CD4-positive, alpha-beta memory T cell (primary cell): ENCODE results near the gene NMT2. TPM values are rescaled to one million over a fixed set of nuclear protein-coding genes. Genes with fewer than 3 reads are reported as not detected.

Source experiments
- CTCF ChIA-PET: fragments of 350-600 bp; sonication (Branson Sonifier 250); formaldehyde crosslinking; loops from one replicate; lab custom pipeline; 2021; ENCODE audit warnings: inconsistent platforms; ENCODE audit not compliant: partially characterized antibody; lab: Charles Lee
- POLR2A ChIA-PET: fragments of 350-600 bp; sonication (Branson Sonifier 250); formaldehyde crosslinking; loops from one replicate; lab custom pipeline; 2021; ENCODE audit not compliant: partially characterized antibody; lab: Charles Lee
- DNase-seq, 5 donors: peaks; one replicate each; pipeline versions ENCODE4 v3.0.0 to v3.0.0-alpha.2; 2020 to 2022; ENCODE audit warnings: mixed read lengths in 1 of 5
- H3K27ac ChIP-seq: one replicate; pipeline ENCODE4 v1.7.0; 2013; ENCODE audit warnings: low read depth, low read length
- H3K27me3 ChIP-seq: 2 replicates; pipeline ENCODE4 v1.7.0; 2013; ENCODE audit warnings: mild to moderate bottlenecking, low read length, moderate library complexity; ENCODE audit not compliant: insufficient read depth
- H3K36me3 ChIP-seq: 2 replicates; pipeline ENCODE4 v1.7.0; 2013; ENCODE audit warnings: mild to moderate bottlenecking, low read length, moderate library complexity; ENCODE audit not compliant: insufficient read depth
- H3K4me1 ChIP-seq: 2 replicates; pipeline ENCODE4 v1.7.0; 2013; ENCODE audit warnings: mild to moderate bottlenecking, low read length, moderate library complexity; ENCODE audit not compliant: insufficient read depth
- H3K4me3 ChIP-seq, 2 donors: one replicate each; pipeline ENCODE4 v1.7.0; 2013; ENCODE audit warnings: low read length in 2 of 2, mild to moderate bottlenecking in 1 of 2
- H3K9me3 ChIP-seq, 2 donors: one replicate each; pipeline ENCODE4 v1.7.0; 2013; ENCODE audit warnings: low read length in 2 of 2, control low read depth in 1 of 2; ENCODE audit not compliant: control insufficient read depth in 1 of 2
- H3K27ac Mint-ChIP-seq, 7 donors: one replicate each; pipeline ENCODE4 v1.8.0; 2020 to 2021; ENCODE audit warnings: mixed read lengths in 7 of 7, mild to moderate bottlenecking in 6 of 7, inconsistent platforms in 3 of 7, moderate library complexity in 3 of 7
- H3K27me3 Mint-ChIP-seq, 2 donors: one replicate each; pipeline ENCODE4 v1.8.0; 2020 to 2021; ENCODE audit warnings: mixed read lengths in 2 of 2
- H3K36me3 Mint-ChIP-seq, 2 donors: one replicate each; pipeline ENCODE4 v1.8.0; 2020 to 2021; ENCODE audit warnings: mixed read lengths in 2 of 2, inconsistent platforms in 1 of 2, mild to moderate bottlenecking in 1 of 2
- H3K4me1 Mint-ChIP-seq, 4 donors: one replicate each; pipeline ENCODE4 v1.8.0; 2020 to 2021; ENCODE audit warnings: mixed read lengths in 4 of 4, mild to moderate bottlenecking in 1 of 4
- H3K4me3 Mint-ChIP-seq, 8 donors: one replicate each; pipeline ENCODE4 v1.8.0; 2020 to 2021; ENCODE audit warnings: mixed read lengths in 8 of 8, mild to moderate bottlenecking in 7 of 8, moderate library complexity in 6 of 8, inconsistent platforms in 3 of 8
- H3K9me3 Mint-ChIP-seq, 8 donors: one replicate each; pipeline ENCODE4 v1.8.0; 2020 to 2021; ENCODE audit warnings: mixed read lengths in 8 of 8, mild to moderate bottlenecking in 5 of 8, inconsistent platforms in 3 of 8, moderate library complexity in 1 of 8
- intact Hi-C: fragments of 100-400 bp; cut with micrococcal nuclease; formaldehyde crosslinking; loops from one replicate; pipeline ENCODE4 v1.15.1; 2023
- polyA plus RNA-seq, 2 donors: library from polyadenylated mRNA; unstranded; fragments of 300-500 nt; fragmentation: Illumina TruSeq; gene quantifications; one replicate each; pipeline ENCODE4 v1.2.3, GENCODE V29; 2021
- total RNA-seq, 2 experiments: library from RNA; stranded (reverse); gene quantifications; one replicate each; pipeline ENCODE4 v1.2.3, GENCODE V29; 2021

Gene NMT2
- total and polyA plus RNA-seq, 4 experiments from 2014 or later, result 38.7 to 101 (median 77.4) TPM

GRCh38 chr10:15072358-15072757, 96.1 kb downstream of the NMT2 start:
- H3K27me3 Mint-ChIP-seq, result peaks cover 2 to 9% of the 10 kb centered on the region in 2 donors
- peaks cover 0 to 4% (median 0%) of the 10 kb centered on the region in 8 donors for H3K9me3 Mint-ChIP-seq
- Histone ChIP-seq H3K9me3 (no peaks in the 10 kb centered on the region), H3K4me3 (no peak overlapping the region), H3K27me3 (no peaks in the 10 kb centered on the region), H3K4me1 (no peaks in the 10 kb centered on the region), H3K36me3 (no peaks in the 10 kb centered on the region), H3K27ac (no peak overlapping the region)
- DNase-seq, result no peak
- CTCF ChIA-PET, result no interaction called here
- H3K4me3 Mint-ChIP-seq, result no peak overlapping the region
- H3K4me1 Mint-ChIP-seq, result no peaks in the 10 kb centered on the region
- no peaks in the 10 kb centered on the region for H3K36me3 Mint-ChIP-seq
- intact Hi-C loops, result no loop called here
- H3K27ac Mint-ChIP-seq, result no peak overlapping the region
- POLR2A ChIA-PET, result no interaction called here

GRCh38 chr10:15069230-15069629, 99.3 kb downstream of the NMT2 start:
- DNase-seq, result no peak
- Histone ChIP-seq H3K4me3 (no peak overlapping the region), H3K9me3 (no peaks in the 10 kb centered on the region), H3K4me1 (no peaks in the 10 kb centered on the region), H3K36me3 (no peaks in the 10 kb centered on the region), H3K27me3 (no peaks in the 10 kb centered on the region), H3K27ac (no peak overlapping the region)
- POLR2A ChIA-PET, result no interaction called here
- CTCF ChIA-PET, result no interaction called here
- peaks cover 6 to 16% of the 10 kb centered on the region in 2 donors for H3K27me3 Mint-ChIP-seq
- intact Hi-C loops, result no loop called here
- H3K27ac Mint-ChIP-seq, result no peak overlapping the region
- no peak overlapping the region for H3K4me3 Mint-ChIP-seq
- H3K9me3 Mint-ChIP-seq, result peaks cover 0 to 10% (median 0%) of the 10 kb centered on the region in 8 donors
- H3K4me1 Mint-ChIP-seq, result no peaks in the 10 kb centered on the region
- H3K36me3 Mint-ChIP-seq, result no peaks in the 10 kb centered on the region

- POLR2A ChIA-PET, result no interaction called here
Observed at GRCh38 chr10:15068802-15069201, 99.7 kb downstream of the NMT2 start.

GRCh38 chr10:15067154-15067553, 101.3 kb downstream of the NMT2 start:
- Mint-ChIP-seq H3K4me1 (no peaks in the 10 kb centered on the region), H3K36me3 (no peaks in the 10 kb centered on the region), H3K9me3 (peaks cover 0 to 10% (median 0%) of the 10 kb centered on the region in 8 donors), H3K27me3 (peaks cover 4 to 15% of the 10 kb centered on the region in 2 donors), H3K27ac (no peak overlapping the region), H3K4me3 (no peak overlapping the region)
- H3K4me3 ChIP-seq, result no peak overlapping the region
- ChIA-PET POLR2A (no interaction called here), CTCF (no interaction called here)
- no peaks in the 10 kb centered on the region for H3K36me3 ChIP-seq
- no peaks in the 10 kb centered on the region for H3K9me3 ChIP-seq
- no peaks in the 10 kb centered on the region for H3K27me3 ChIP-seq
- H3K4me1 ChIP-seq, result no peaks in the 10 kb centered on the region
- intact Hi-C loops, result no loop called here
- no peak overlapping the region for H3K27ac ChIP-seq
- no peak for DNase-seq

More at GRCh38 chr10:15068802-15069201, 99.7 kb downstream of the NMT2 start:
- H3K4me1 Mint-ChIP-seq, result no peaks in the 10 kb centered on the region
- peaks cover 0 to 10% (median 0%) of the 10 kb centered on the region in 8 donors for H3K9me3 Mint-ChIP-seq
- CTCF ChIA-PET, result no interaction called here
- H3K9me3 ChIP-seq, result no peaks in the 10 kb centered on the region
- H3K4me3 ChIP-seq, result no peak overlapping the region
- H3K36me3 ChIP-seq, result no peaks in the 10 kb centered on the region
- no peak overlapping the region for H3K27ac ChIP-seq
- no peak for DNase-seq
- intact Hi-C loops, result no loop called here
- no peaks in the 10 kb centered on the region for H3K4me1 ChIP-seq
- no peaks in the 10 kb centered on the region for H3K36me3 Mint-ChIP-seq
- peaks cover 6 to 18% of the 10 kb centered on the region in 2 donors for H3K27me3 Mint-ChIP-seq
- no peak overlapping the region for H3K4me3 Mint-ChIP-seq
- no peak overlapping the region for H3K27ac Mint-ChIP-seq
- no peaks in the 10 kb centered on the region for H3K27me3 ChIP-seq

- Mint-ChIP-seq H3K36me3 (peaks cover 9 to 14% of the 10 kb centered on the region in 2 donors), H3K27ac (no peak overlapping the region), H3K27me3 (peaks cover 12 to 20% of the 10 kb centered on the region in 2 donors), H3K4me1 (no peaks in the 10 kb centered on the region), H3K4me3 (no peak overlapping the region), H3K9me3 (peaks cover 3 to 28% (median 21%) of the 10 kb centered on the region in 8 donors)
- CTCF ChIA-PET, result no interaction called here
- H3K4me3 ChIP-seq, result no peak overlapping the region
- POLR2A ChIA-PET, result no interaction called here
- intact Hi-C loops, result no loop called here
- peaks cover 6% of the 10 kb centered on the region for H3K27me3 ChIP-seq
- no peaks in the 10 kb centered on the region for H3K36me3 ChIP-seq
- no peak overlapping the region for H3K27ac ChIP-seq
- no peaks in the 10 kb centered on the region for H3K4me1 ChIP-seq
- DNase-seq, result no peak
- H3K9me3 ChIP-seq, result no peaks in the 10 kb centered on the region
Observed at GRCh38 chr10:15060638-15061037, 107.9 kb downstream of the NMT2 start.

- Mint-ChIP-seq H3K4me3 (no peak overlapping the region), H3K36me3 (peaks cover 9 to 14% of the 10 kb centered on the region in 2 donors), H3K4me1 (no peaks in the 10 kb centered on the region), H3K27ac (no peak overlapping the region), H3K27me3 (peaks cover 8 to 16% of the 10 kb centered on the region in 2 donors), H3K9me3 (peaks cover 3 to 22% (median 20%) of the 10 kb centered on the region in 8 donors)
- ChIA-PET CTCF (no interaction called here), POLR2A (no interaction called here)
- intact Hi-C loops, result no loop called here
- Histone ChIP-seq H3K9me3 (no peaks in the 10 kb centered on the region), H3K4me1 (no peaks in the 10 kb centered on the region), H3K4me3 (no peak overlapping the region), H3K27me3 (peaks cover 6% of the 10 kb centered on the region), H3K27ac (no peak overlapping the region), H3K36me3 (no peaks in the 10 kb centered on the region)
- DNase-seq, result no peak
Observed at GRCh38 chr10:15059914-15060313, 108.6 kb downstream of the NMT2 start.

GRCh38 chr10:15058689-15059088, 109.8 kb downstream of the NMT2 start:
- peaks cover 6 to 22% (median 20%) of the 10 kb centered on the region in 8 donors for H3K9me3 Mint-ChIP-seq
- H3K36me3 ChIP-seq, result no peaks in the 10 kb centered on the region
- H3K27me3 ChIP-seq, result peaks cover 6% of the 10 kb centered on the region
- no peaks in the 10 kb centered on the region for H3K4me1 ChIP-seq
- no peak overlapping the region for H3K4me3 ChIP-seq
- POLR2A ChIA-PET, result no interaction called here
- H3K4me3 Mint-ChIP-seq, result no peak overlapping the region
- intact Hi-C loops, result no loop called here
- no peak overlapping the region for H3K27ac Mint-ChIP-seq
- H3K4me1 Mint-ChIP-seq, result no peaks in the 10 kb centered on the region
- no peak overlapping the region for H3K27ac ChIP-seq
- no peaks in the 10 kb centered on the region for H3K9me3 ChIP-seq
- H3K36me3 Mint-ChIP-seq, result peaks cover 9 to 14% of the 10 kb centered on the region in 2 donors
- CTCF ChIA-PET, result no interaction called here
- DNase-seq, result no peak
- H3K27me3 Mint-ChIP-seq, result peaks cover 8 to 11% of the 10 kb centered on the region in 2 donors
